ENCODE measurements around the gene GPD1. TPM values are rescaled to one million over a fixed set of nuclear protein-coding genes. Genes with fewer than 3 reads are reported as not detected.

The GPD1 gene
- total RNA-seq, 1 experiment from 2014 or later = 0.37 TPM

DNA sequence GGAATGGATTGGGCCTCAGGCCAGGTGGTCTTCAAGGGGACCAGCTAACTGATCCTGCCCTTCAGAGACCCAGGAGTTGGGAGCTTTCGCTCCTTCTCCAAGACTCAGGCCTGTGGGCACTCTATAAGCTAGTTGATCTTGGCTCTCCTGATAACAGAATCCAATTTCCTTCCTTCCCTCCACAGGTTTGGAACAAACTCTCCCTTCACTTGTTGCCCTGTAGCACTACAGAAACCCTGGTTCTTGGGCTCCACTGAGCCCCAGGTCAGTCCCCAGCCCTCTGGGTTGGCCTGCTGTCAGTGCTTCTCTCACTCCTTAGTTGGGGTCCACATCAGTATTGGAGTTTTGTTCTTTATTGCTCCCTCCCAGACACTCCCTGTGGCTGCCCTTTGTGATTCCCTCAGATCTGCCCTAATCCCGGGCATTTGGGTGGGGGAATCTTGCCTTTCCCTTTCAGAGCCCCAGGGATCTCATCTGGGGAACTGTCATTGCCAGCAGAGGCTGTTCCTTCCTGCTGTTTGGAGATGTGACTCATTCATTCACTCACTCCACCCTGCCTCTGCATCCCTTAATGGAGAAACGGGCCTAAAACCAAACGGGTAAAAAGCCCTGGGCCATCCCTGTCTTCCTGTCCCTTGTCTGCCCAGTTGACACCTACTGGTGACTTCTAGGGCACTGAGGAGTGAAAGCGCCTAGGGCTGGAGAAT, 4.4 kb upstream of the GPD1 start:
- ChIA-PET CTCF (interaction anchor here (0.5 to 10.0 kb wide), 5 partner anchors 9 to 1921 kb away, joined by 3 to 96 read pairs (median 3); partner anchors contain the start of gene COX14), POLR2A (interaction anchor here (5.8 kb wide), 1 partner anchor 12 kb away, joined by 44 read pairs; the partner anchor contains the start of gene COX14)
- Mint-ChIP-seq H3K4me3 (ENCODE audit: unreplicated experiment) (no peak overlapping the region), H3K36me3 (ENCODE audit: insufficient read depth, unreplicated experiment) (peaks cover 66% of the 10 kb centered on the region), H3K4me1 (ENCODE audit: insufficient read depth, unreplicated experiment) (peaks cover 18% of the 10 kb centered on the region), H3K27me3 (ENCODE audit: insufficient read depth, unreplicated experiment) (no peaks in the 10 kb centered on the region), H3K27ac (ENCODE audit: low read depth, unreplicated experiment) (no peak overlapping the region), H3K9me3 (ENCODE audit: unreplicated experiment) (no peaks in the 10 kb centered on the region)
- intact Hi-C loops (cut with micrococcal nuclease) = no loop called here
- no peak for DNase-seq (ENCODE audit: unreplicated experiment)
- BruUV-seq (replicated peaks) = TSS peak; percentile 18
- TF ChIP-seq, protein P1, sequence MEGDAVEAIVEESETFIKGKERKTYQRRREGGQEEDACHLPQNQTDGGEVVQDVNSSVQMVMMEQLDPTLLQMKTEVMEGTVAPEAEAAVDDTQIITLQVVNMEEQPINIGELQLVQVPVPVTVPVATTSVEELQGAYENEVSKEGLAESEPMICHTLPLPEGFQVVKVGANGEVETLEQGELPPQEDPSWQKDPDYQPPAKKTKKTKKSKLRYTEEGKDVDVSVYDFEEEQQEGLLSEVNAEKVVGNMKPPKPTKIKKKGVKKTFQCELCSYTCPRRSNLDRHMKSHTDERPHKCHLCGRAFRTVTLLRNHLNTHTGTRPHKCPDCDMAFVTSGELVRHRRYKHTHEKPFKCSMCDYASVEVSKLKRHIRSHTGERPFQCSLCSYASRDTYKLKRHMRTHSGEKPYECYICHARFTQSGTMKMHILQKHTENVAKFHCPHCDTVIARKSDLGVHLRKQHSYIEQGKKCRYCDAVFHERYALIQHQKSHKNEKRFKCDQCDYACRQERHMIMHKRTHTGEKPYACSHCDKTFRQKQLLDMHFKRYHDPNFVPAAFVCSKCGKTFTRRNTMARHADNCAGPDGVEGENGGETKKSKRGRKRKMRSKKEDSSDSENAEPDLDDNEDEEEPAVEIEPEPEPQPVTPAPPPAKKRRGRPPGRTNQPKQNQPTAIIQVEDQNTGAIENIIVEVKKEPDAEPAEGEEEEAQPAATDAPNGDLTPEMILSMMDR (IDR thresholded peaks at IDR 0.05; ENCODE audit: unreplicated experiment) = no peak

DNA sequence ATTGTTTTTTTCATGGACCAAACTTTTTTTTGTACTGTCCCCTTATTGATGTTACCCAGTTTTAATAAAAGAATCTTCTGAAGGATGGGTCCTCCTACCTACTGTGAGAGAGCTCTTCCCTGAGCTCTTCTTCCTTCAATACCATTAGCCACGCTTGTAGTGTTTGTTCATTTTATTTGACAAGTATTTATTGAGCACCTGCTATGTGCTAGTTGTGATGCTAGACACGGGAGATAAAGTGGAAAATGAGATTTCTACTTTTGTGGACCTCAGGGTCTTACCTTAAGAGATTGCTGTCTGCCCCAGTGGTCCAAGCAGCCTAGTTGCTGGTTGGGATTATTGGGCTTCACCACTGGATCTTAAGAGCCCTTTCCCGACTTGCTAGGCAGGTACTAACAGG, 3.2 kb upstream of the GPD1 start:
- H3K27ac Mint-ChIP-seq (ENCODE audit: low read depth, unreplicated experiment) = no peak overlapping the region
- H3K4me1 Mint-ChIP-seq (ENCODE audit: insufficient read depth, unreplicated experiment) = peaks cover 18% of the 10 kb centered on the region
- no peak for DNase-seq (ENCODE audit: unreplicated experiment)
- no peaks in the 10 kb centered on the region for H3K27me3 Mint-ChIP-seq (ENCODE audit: insufficient read depth, unreplicated experiment)
- TF ChIP-seq, protein P1 (IDR thresholded peaks at IDR 0.05; ENCODE audit: unreplicated experiment) = no peak
- no peaks in the 10 kb centered on the region for H3K9me3 Mint-ChIP-seq (ENCODE audit: unreplicated experiment)
- CTCF ChIA-PET = interaction anchor here (0.8 to 15.2 kb wide), 4 partner anchors 11 to 155 kb away, joined by 3 to 232 read pairs (median 50); partner anchors contain the start of genes COX14 and SMARCD1
- intact Hi-C loops (cut with micrococcal nuclease) = no loop called here
- no peak overlapping the region for H3K4me3 Mint-ChIP-seq (ENCODE audit: unreplicated experiment)
- POLR2A ChIA-PET = interaction anchor here (2.2 to 5.8 kb wide), 2 partner anchors 11 to 12 kb away, joined by 8 to 44 read pairs; partner anchors contain the start of gene COX14
- BruUV-seq (replicated peaks) = no TSS peak
- H3K36me3 Mint-ChIP-seq (ENCODE audit: insufficient read depth, unreplicated experiment) = peaks cover 57% of the 10 kb centered on the region

DNA sequence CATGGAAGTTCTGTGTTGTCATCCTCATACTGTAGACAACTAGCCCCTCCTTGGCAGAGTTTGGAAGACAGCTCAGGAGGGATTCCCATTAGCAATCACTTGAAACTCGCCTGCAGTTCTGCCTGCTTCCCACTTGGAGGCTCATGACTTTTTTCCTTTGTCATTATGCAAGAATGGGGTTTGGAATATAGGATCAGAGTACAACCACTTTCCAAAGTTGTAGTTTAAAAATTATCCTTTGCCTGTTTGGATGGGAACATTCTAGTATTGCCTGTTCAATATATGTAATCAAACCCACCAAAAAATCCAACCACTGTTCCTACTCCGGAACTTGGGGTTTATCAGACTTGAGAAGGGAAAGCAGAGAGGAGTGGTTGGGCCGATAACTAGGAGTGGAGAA, 2.1 kb upstream of the GPD1 start:
- ChIA-PET CTCF (interaction anchor here (0.6 to 15.2 kb wide), 7 partner anchors 10 to 366 kb away, joined by 3 to 232 read pairs (median 4); partner anchors contain the start of genes COX14 and SMARCD1), POLR2A (interaction anchor here (2.2 to 5.8 kb wide), 2 partner anchors 10 to 13 kb away, joined by 8 to 44 read pairs; partner anchors contain the start of gene COX14)
- TF ChIP-seq, protein P1 (IDR thresholded peaks at IDR 0.05; ENCODE audit: unreplicated experiment) = peak; percentile 35

DNA sequence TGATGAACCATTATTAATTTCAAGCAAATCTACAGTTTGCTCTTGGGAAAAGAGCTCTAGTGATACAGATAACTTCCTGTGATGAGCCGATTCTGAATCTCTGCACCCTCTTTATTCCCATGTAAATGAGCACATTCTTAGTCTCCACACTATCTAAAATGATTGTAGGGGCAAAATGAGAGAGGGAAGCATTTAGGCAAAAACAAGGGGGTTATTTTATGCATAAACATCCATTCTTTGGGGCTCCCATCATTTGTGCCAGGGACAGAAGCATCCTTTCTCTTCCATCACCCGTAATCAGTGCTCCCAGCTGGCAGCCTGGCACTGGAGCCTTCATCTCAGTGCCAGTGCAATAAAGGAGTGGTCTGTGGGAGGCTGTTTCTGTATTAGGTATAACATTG, 1.7 kb upstream of the GPD1 start:
- no peaks in the 10 kb centered on the region for H3K27me3 Mint-ChIP-seq (ENCODE audit: insufficient read depth, unreplicated experiment)
- H3K36me3 Mint-ChIP-seq (ENCODE audit: insufficient read depth, unreplicated experiment) = peaks cover 45% of the 10 kb centered on the region
- no peak overlapping the region for H3K4me3 Mint-ChIP-seq (ENCODE audit: unreplicated experiment)
- intact Hi-C loops (cut with micrococcal nuclease) = no loop called here
- TF ChIP-seq, protein P1 (IDR thresholded peaks at IDR 0.05; ENCODE audit: unreplicated experiment) = no peak
- DNase-seq (ENCODE audit: unreplicated experiment) = no peak
- CTCF ChIA-PET = interaction anchor here (0.6 to 15.2 kb wide), 5 partner anchors 9 to 366 kb away, joined by 3 to 232 read pairs (median 4); partner anchors contain the start of genes COX14 and SMARCD1
- H3K9me3 Mint-ChIP-seq (ENCODE audit: unreplicated experiment) = no peaks in the 10 kb centered on the region
- peaks cover 18% of the 10 kb centered on the region for H3K4me1 Mint-ChIP-seq (ENCODE audit: insufficient read depth, unreplicated experiment)
- H3K27ac Mint-ChIP-seq (ENCODE audit: low read depth, unreplicated experiment) = no peak overlapping the region
- BruUV-seq (replicated peaks) = TSS peak; percentile 6
- POLR2A ChIA-PET = interaction anchor here (2.2 to 5.8 kb wide), 2 partner anchors 9 to 14 kb away, joined by 8 to 44 read pairs; partner anchors contain the start of gene COX14

More for the DNA sequence above, 2.1 kb upstream of the GPD1 start:
- intact Hi-C loops (cut with micrococcal nuclease) = no loop called here
- DNase-seq (ENCODE audit: unreplicated experiment) = peak; percentile 39
- no peak overlapping the region for H3K4me3 Mint-ChIP-seq (ENCODE audit: unreplicated experiment)
- no peaks in the 10 kb centered on the region for H3K9me3 Mint-ChIP-seq (ENCODE audit: unreplicated experiment)
- no peaks in the 10 kb centered on the region for H3K27me3 Mint-ChIP-seq (ENCODE audit: insufficient read depth, unreplicated experiment)
- H3K27ac Mint-ChIP-seq (ENCODE audit: low read depth, unreplicated experiment) = no peak overlapping the region
- peaks cover 18% of the 10 kb centered on the region for H3K4me1 Mint-ChIP-seq (ENCODE audit: insufficient read depth, unreplicated experiment)
- H3K36me3 Mint-ChIP-seq (ENCODE audit: insufficient read depth, unreplicated experiment) = peaks cover 50% of the 10 kb centered on the region
- no TSS peak for BruUV-seq (replicated peaks)

All from MCF 10A (cell line).